Measurements from ENCODE around the gene SOX6.

SOX6 gene

DNA sequence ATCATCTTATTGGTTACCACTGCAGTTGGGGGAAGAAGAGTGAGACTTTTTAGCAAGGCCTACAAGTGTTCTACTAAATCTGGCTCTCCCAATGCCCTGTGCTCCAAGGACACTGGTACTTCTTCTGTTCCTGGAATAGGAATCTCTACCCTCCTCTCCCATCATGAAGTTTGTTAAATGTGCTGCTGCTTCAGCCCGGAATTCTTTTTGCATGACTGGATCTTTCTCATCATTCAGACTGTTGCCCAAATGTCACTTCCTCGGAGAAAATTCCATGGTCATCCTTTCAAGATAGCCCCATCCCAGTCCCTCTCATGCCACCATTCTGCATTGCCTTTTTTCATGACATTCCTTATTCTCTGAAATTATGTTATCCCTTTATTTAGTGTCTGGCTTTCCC lies 400.8 kb downstream of the SOX6 start:
- no peak overlapping the region for H3K27ac ChIP-seq
- no peak for DNase-seq (ENCODE audit: low read depth, low spot score)

DNA sequence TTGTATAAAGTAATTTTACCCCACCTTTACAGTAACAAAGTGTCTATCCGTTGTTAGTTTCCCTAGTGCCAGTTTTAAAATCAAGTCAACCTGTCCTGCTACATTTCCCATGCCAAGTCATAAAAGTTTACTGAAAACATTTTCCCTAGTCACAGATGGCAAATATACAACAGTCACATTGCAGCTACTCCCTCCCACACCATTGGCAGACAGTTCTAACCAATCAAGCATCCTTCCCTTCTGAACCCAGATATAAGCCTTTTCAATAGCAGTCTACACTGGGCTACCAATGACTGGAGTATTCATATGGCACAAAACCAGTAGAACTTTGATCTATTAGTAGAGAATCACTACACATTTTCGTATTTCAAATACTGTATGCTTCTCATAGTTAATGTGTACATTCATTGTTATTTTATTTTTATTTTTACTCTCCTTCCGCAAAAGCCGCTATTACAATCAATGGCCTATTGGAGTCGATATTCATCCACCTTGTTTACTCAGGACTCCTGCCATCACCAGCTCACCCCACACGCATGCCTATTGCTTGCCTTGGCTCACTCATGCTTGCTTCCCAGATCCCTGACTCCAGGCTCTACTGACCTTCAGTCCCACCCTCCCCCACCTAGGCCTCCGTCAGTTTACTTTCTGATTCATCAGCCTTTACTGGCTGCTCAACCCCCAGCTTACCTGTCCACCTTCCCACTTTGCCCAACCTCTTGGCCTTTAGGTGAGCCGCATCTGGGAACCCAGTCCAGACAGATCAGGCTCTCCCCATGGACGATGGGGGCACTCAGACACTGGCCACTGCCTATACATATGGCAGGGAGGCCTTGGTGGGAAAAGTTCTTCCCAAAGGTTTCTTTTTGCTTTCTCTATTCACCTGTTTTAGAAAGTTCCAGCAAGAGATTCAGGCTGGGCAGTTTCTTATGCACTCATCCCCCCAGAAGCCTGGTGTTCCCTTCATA lies 408.4 kb downstream of the SOX6 start:
- DNase-seq (ENCODE audit: low read depth, low spot score) = no peak
- no peak overlapping the region for H3K27ac ChIP-seq

DNA sequence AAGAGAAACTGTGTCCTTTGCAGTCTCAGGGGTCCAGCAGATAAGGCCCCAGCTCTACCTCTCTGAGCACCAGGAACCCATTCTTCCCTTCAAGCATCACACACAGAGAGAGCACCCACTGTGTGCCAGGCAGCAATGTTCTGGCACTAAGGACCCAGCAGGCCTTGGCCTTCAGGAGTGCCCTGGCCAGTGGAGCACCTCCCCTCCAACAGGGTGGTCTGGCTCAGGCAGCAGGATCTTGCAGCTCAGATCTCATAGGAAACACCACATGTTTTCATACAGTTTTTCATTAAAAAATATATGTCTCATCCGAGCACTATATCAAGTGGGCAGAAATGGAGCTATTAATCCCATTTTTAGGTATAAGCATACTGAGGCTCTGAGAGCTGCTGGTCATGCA lies 410.6 kb downstream of the SOX6 start:
- no peak for DNase-seq (ENCODE audit: low read depth, low spot score)
- H3K27ac ChIP-seq = no peak overlapping the region

DNA sequence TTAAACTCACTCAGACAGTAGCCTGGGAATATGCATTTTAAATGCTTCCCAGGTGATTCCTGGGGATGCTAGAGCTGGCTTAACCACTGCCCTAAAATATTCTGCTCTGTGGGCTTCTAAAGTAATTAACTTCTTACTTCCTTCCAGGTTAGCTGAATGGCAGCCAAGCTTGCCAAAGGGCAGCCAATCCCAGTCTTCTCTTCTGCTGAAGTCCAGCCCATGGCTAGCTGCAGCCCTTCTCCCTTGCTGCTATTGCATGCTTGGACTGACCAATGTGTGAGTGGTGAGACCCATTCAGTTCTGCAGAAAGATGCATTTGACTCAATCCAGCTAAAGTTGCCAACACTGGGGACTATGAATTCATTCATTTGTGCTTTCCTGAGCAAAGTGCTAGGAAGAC lies 411.9 kb downstream of the SOX6 start:
- DNase-seq (ENCODE audit: low read depth, low spot score) = no peak

DNA sequence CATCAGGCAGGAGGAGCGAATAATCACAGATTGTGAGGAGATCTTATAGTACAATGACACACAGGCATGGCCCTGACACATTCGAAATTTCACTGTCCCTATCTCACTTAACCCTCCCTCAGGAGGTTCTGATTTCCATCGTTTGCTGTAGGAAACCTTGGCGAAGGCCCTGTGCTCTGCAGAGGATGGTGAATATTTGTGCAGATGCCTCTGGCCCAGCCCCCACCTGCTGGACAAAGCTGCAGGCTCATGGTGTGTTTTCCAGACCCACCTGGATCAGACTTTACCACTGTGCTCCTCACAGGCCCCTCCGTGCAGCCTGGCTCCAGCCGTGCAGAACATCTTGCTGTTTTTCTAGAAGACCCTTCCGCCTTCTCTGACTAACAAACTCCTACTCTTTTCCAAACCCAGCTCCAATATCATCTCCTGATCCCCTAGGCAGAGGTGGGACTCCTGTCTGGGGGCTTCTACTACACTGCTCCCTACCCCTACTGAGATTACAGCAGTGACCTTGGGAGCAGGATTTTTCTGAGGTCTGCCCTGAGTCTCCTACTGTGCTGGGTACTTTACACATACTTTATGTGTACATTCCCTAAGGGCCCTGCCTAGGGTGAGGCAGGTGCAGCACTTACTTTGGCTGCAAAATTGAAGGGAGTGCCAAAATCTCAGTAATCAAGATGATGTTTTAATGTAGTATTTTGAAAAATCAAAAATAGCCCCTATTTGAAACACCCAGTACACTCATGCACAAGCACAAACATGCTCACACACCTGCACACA lies 412.7 kb downstream of the SOX6 start:
- DNase-seq (ENCODE audit: low read depth, low spot score) = no peak
- H3K27ac ChIP-seq = no peak overlapping the region

More for the DNA sequence above, 411.9 kb downstream of the SOX6 start:
- no peak overlapping the region for H3K27ac ChIP-seq

DNA sequence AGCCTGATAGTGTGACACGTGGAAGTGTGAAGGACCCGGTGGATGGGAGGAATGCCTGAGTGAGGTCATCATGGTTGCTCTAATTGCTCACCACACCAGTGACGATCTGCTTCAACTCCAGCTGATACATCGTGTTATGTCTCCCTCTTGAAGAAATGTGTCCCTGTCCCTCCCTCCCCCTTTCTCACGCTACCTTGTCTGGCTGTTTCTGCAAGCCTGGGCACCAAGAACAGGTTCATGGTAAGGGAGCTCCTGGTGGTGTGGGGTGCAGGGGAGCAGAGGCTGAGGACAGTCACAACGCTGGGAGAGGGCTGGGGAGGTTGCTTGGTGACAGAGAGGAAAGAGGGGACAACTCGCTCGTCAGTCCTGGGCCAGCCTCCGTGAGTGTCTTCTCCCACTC lies 413.4 kb downstream of the SOX6 start:
- no peak overlapping the region for H3K27ac ChIP-seq
- DNase-seq (ENCODE audit: low read depth, low spot score) = no peak

DNA sequence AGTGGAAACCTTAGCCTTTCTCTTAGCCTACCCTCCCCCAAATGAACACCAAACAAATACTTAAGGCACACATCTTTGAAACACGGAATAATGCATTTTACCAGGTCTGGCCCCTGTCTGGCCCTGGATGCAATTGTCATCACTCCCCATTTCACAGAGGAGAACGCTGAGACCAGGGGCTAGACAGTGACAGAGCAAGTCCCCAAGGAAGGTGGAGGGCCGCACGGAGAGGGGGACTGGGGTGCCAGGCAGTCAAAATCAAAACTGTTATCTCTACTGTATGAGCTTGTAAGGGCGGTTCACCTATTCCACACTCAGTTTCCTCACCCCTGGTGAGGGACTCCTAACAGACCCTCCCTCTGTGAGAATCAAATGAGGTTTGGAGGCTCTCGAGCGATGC lies 414.2 kb downstream of the SOX6 start:
- H3K27ac ChIP-seq = no peak overlapping the region
- no peak for DNase-seq (ENCODE audit: low read depth, low spot score)

DNA sequence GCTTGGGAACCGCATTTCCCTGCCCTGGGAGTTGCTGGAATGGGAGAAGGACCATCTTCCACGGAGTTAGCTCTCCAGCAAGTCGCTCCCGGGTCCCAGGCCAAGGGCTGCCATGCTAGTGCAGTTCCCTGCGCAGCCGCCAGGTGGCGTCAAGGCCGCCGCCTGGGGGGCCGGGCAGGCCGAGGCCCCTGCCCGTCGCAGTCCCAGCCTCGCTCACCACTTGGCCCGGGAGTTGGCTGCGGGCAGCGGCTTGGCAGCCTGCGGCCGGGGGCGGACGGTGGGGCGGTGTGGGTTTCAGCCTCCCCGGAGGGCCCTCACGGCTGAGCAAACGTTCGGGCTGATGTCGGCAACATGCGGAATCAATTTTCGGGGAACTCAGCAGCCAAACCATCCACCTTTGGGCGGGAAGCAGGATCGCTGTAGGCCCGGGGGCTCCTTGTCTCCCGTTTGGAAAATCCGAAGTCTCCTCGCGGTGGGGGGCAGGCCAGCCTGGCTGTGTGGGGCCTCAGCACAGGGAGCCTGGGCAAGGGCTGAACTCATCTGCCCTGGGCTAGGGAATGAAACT lies 415.1 kb downstream of the SOX6 start:
- DNase-seq (ENCODE audit: low read depth, low spot score) = no peak
- H3K27ac ChIP-seq = no peak overlapping the region

DNA sequence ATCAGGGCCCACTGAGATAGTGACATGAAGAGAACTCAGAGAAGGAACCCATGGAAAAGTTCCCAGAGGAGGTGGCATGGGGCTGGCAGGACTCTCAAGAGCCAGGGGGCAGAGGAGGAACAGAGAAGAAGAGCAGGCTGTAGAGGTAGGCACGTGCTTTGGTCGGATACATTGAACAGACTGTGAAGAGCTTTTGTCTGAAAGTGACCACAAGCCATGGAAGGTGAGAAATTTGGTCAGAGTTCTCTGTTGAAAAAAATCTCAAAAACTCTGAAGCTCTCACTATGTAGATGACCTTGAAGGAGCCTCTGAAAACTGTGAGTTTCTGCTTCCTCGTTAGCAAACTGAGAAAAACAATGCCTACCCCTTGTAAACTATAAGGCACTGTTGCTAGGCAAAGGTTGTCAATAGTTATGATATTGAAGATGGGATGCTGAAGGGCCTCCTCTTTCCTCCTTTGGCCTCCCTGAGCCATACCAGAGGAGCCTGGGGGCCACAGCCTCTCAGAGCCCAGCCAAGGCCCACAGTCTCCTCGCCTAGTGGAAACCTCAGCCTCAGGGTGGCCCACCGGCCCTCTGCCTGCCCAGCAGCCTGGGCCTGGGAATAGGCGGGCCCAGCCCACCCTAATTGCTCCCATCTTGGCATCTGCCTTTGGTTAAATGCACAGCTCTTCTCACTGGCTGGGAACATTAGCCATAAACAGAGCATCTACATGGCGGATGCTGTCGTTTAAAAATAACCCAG lies 415.7 kb downstream of the SOX6 start:
- DNase-seq (ENCODE audit: low read depth, low spot score) = no peak
- no peak overlapping the region for H3K27ac ChIP-seq

DNA sequence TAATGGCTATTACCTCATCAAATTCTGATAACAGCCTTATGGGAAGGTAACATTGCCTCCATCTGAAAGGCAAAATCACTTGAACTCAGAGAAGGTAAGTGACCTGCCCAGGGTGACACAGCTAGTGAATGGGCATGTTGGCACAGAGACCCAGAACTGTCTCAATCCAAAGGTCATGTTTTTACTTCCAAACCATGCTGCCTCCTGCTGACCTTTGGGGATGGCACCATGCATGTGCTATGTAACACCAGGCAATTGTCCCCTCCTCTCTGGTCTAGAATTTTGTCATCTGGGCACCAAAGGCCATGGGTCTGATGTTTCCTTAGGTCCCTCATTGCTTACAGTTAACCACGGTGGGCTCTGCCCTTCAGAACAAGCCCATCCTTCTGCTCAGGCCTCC lies 417.4 kb downstream of the SOX6 start:
- no peak overlapping the region for H3K27ac ChIP-seq
- no peak for DNase-seq (ENCODE audit: low read depth, low spot score)

DNA sequence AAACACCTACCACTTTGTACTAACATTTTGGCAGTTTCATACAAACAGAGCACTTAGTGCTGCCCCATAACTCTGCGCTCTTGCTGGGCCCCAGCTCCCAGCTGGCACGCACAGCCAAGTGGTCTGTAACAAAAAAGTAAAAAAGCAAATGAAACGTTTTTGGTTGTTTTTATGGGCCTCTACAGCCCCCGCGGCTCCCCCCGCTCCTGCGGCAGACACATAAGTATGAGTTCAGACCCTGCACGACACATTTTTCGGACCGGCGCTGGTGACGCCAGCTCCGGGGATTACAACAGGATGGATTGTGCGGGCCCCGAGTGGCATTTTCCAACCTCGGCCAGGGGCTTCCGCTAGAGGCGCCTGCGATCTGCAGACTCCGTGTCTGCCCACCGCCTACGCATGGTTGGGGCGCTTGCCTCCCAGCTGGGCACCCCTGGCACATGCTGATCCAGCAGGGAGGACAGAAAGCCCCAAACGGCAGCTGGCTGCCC lies 418.2 kb downstream of the SOX6 start:
- no peak for DNase-seq (ENCODE audit: low read depth, low spot score)

DNA sequence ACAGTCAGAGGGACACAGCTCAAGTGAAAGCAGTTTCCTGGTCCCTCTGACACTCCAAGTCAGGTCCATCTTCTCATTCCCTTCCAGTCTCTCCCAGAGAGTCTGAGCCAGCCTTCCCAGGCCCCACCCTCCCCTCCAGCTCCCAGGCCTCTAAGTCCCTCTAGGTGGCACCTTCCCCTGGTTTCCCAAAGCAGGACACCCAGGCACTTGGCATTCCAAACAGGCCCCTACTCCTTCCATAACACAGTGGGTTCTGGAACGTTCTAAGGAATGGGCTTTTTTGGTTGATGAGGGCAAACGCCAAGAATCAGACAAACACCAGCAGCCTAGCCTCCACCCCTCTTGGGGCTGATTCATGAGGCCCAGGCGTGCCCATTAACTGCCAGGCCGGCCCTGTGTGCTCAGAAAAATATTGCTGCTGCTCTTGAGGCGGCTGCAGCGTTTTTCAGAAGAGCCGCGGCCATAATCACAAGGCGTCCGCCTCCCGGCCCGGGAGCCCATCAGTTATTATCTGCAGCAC lies 418.7 kb downstream of the SOX6 start:
- no peak for DNase-seq (ENCODE audit: low read depth, low spot score)
- no peak overlapping the region for H3K27ac ChIP-seq

More for the DNA sequence above, 418.2 kb downstream of the SOX6 start:
- no peak overlapping the region for H3K27ac ChIP-seq

DNA sequence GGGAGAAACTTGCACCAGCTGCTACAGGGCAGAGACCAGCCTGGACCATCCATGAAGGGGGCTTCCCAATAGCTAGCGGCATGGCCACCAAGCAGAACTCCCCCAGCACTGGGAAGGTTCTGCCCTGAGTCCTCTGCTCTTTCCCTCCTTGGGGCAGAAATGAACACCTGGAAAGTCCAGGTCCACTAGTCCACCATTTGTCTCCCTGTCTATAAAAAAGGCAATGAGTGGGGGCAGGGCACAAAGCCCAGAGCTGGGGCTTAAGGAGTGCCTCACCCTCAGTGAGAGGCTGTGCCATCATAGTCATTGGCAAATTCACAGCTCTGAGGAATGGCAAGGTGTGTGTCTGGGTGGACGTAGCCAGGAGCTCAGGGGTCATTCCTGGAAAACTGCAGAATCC lies 420.3 kb downstream of the SOX6 start:
- DNase-seq (ENCODE audit: low read depth, low spot score) = no peak

DNA sequence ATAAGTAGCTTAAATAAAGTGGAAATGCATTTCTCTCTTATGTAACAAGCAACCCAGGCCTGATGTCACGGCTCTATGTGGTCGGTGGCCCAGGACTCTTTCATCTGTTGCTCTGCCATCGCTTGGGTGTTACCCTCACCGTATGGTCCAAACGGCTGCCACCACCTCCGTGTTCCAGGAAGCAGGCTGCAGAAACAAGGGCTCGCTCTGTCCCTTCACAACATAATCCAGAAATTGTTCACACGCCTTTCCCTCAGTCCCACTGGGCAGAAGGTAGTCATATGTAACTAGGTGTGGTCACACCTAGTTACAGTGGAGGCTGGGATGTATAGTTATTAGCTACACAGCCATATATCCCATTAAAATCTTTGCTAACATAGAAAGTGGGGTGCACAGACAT lies 421.0 kb downstream of the SOX6 start:
- no peak overlapping the region for H3K27ac ChIP-seq
- DNase-seq (ENCODE audit: low read depth, low spot score) = no peak

More for the DNA sequence above, 420.3 kb downstream of the SOX6 start:
- H3K27ac ChIP-seq = no peak overlapping the region

DNA sequence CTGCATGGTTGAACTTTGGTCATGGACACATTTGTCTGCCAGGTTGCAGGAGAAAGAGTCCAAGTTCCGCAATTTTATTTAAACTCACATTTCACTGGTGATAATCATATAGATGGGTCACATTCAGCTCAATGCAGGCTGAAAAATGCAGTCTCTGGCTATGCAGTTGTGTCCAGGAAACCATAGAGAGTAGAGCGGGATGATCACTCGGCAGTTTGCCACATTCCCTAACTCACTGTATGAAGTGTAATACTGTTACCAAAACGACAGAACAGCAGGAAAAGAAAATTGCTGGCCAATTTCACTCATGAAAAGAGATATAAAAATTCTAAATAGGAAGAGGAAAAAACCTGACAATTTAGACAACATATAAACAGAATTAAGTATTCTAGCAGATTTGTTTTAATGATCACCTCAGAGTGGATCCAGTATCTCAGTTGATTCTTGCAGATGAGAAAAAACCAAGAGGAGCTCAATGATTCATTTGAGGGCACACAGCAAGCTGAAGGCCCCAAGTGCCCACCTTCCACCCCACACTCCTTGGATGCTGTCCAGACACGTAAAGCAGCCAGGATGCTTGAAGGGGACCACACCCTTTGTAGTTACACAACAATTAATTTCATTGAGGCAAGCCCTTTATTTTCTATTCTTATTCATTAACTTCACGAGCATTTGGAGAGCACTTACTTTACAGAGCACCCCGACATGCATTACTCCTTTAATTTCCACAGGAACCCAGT lies 422.3 kb downstream of the SOX6 start:
- no peak overlapping the region for H3K27ac ChIP-seq
- DNase-seq (ENCODE audit: low read depth, low spot score) = no peak

DNA sequence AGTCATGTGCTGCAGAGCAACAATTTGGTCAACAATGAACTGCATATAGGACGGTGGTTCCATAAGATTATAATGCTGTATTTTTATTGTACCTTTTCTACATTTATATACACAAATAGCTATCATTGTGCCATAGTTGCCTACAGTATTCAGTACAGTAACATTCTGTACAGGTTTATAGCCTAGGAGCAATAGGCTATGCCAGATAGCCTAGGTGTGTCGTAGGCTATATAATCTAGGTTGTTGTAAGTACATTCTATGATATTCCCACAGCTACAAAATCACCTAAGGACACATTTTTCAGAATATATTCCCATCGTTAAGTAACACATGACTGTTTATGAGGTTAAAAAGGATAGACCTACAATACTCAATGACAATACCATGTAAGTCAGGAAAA lies 423.9 kb downstream of the SOX6 start:
- no peak for DNase-seq (ENCODE audit: low read depth, low spot score)
- no peak overlapping the region for H3K27ac ChIP-seq

DNA sequence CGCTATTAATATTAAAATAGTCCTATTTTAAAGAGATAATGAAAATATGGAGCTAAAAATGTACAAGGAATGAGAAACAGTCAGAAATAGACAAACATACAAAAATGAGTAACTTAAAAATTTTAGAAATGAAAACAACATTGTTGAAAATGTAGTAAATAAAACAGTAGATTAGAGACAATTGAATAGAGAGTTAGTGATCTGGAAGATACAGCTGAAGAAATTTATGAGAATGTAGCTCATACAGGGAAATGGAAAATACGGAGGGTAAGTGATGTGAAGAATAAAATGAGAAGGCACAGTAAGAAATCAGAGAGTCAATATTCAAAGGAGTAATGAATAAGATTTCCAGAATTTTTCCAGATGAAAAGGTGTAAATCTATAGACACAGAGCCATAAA lies 424.8 kb downstream of the SOX6 start:
- no peak overlapping the region for H3K27ac ChIP-seq
- no peak for DNase-seq (ENCODE audit: low read depth, low spot score)

DNA sequence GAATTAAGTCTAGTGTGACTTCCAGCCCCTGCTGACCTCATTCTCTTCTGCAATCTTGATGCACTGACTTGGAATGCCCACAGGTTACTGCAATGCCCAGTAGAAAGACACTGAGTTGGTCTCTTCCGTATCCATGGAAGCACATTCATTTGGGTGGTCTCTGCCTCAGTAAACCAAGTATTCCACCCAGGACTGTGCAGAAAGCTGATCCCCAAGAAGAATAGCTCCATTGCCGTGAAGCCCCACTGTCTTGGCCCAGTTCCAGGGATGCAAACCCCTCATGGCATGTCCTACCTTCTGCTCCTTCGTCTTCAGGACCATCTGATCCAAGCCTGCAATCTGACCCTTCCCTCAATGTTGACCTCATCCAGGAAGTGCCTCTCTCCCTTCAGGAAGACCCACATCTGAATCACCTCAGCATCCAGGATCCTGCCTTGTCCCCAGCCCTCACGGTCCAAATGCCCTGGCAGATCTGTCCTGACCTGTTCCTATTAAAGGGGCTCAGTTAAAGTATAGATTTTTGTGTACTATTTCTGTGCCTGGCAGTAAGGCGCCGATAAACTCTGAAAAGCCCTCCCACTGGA lies 425.8 kb downstream of the SOX6 start:
- no peak overlapping the region for H3K27ac ChIP-seq
- no peak for DNase-seq (ENCODE audit: low read depth, low spot score)

DNA sequence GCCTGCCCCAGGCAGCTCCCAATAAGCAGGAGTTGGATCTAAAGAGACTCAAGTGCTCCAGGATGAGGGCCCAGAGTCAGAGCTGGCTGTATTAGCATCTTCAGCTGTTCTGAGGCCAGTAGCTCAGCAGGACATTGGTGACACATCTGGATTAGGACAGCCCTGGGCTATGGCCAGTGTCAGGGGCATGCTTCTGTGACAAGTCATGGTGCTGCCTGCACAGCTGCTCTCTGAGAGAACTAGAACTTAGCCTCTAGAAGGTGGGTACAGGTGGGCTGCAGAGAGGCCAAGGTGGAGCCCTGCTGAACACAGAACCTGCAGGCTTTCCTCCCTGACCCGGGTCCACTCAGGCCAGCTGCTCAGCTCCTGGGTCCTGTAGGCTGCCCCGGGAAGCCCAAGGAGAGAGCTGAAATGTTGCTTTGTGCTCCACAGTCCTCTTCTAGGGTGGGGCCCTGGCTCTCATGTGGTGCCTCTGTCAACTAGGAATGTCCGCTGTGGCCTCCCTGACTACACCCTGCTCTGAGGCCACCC lies 426.9 kb downstream of the SOX6 start:
- no peak overlapping the region for H3K27ac ChIP-seq
- DNase-seq (ENCODE audit: low read depth, low spot score) = no peak
